Sigmoid colon (tissue), 7 donors: ENCODE data around the gene TMEM135. TPM values are rescaled to one million over a fixed set of nuclear protein-coding genes. Genes with fewer than 3 reads are reported as not detected.

Experiments
- DNase-seq: peaks from one replicate; pipeline ENCODE4 v3.0.0-alpha.2; 2019
- H3K27ac ChIP-seq, 4 donors: fragments of 200-600 bp; sonication (generic); one replicate each; pipeline ENCODE4 v1.5.1; 2016 to 2019; ENCODE audit warnings: mild to moderate bottlenecking in 1 of 4
- H3K27me3 ChIP-seq, 3 donors: fragments of 200-600 bp; sonication (generic); one replicate each; pipeline ENCODE4 v1.5.1; 2019; ENCODE audit warnings: mild to moderate bottlenecking in 1 of 3
- H3K36me3 ChIP-seq, 4 donors: fragments of 200-600 bp; sonication (generic); one replicate each; pipeline ENCODE4 v1.5.1; 2016 to 2019
- H3K4me1 ChIP-seq, 4 donors: fragments of 200-600 bp; sonication (generic); one replicate each; pipeline ENCODE4 v1.5.1; 2017 to 2019
- H3K4me3 ChIP-seq, 4 donors: fragments of 200-600 bp; sonication (generic); one replicate each; pipeline ENCODE4 v1.5.1; 2017 to 2019; ENCODE audit warnings: mild to moderate bottlenecking in 2 of 4, moderate library complexity in 1 of 4
- H3K9me3 ChIP-seq, 4 donors: fragments of 200-600 bp in 3 of 4; sonication (generic) in 3 of 4; one replicate each; pipeline versions ENCODE4 v1.5.1 to v1.6.1; 2013 to 2019
- CTCF ChIP-seq, 4 experiments: fragments of 450-650 bp in 3 of 4; fragments of 200-600 bp in 1 of 4; IDR thresholded peaks; one replicate each; pipeline ENCODE4 v1.5.1; 2016 to 2019; ENCODE audit warnings: antibody characterized with exemption in 4 of 4, mild to moderate bottlenecking in 3 of 4, moderate library complexity in 2 of 4
- EP300 ChIP-seq, 4 donors: sonication (generic); formaldehyde crosslinking; IDR thresholded peaks; one replicate each; pipeline ENCODE4 v1.6.1; 2017; ENCODE audit warnings: antibody characterized with exemption in 4 of 4
- POLR2A ChIP-seq, 2 donors: fragments of 450-650 bp; IDR thresholded peaks; one replicate each; pipeline ENCODE4 v1.6.1; 2016; ENCODE audit warnings: antibody characterized with exemption in 2 of 2, mild to moderate bottlenecking in 2 of 2, moderate library complexity in 2 of 2
- POLR2AphosphoS5 ChIP-seq, 4 donors: sonication (generic); formaldehyde crosslinking; IDR thresholded peaks; one replicate each; pipeline ENCODE4 v1.6.1; 2017; ENCODE audit warnings: antibody characterized with exemption in 4 of 4
- WGBS, 2 donors: extraction: QIAGEN DNeasy Blood & Tissue Kit; methylation state at CpG; one replicate each; pipeline ENCODE4 v1.1.7; 2013; 5-methylcytosine and 5-hydroxymethylcytosine counted together
- intact Hi-C: fragments of 100-400 bp; cut with DNase I; formaldehyde crosslinking; loops from one replicate; pipeline ENCODE4 v1.15.1; 2023
- polyA plus RNA-seq, 3 donors: library from polyadenylated mRNA; stranded (reverse); fragments of 200-250 nt; gene quantifications; one replicate each; pipeline ENCODE4 v1.2.3, GENCODE V29; 2013
- total RNA-seq, 4 donors: library from RNA; depleted of rRNA; stranded (reverse); fragments of >200 nt; gene quantifications; one replicate each; pipeline ENCODE4 v1.1.0, GENCODE V29; 2016
- donor health status: healthy with polysubstance abuse.
- donor health status: Bipolar disorder and iron deficiency.
- donor health status: healthy.

Gene TMEM135
- total and polyA plus RNA-seq, 7 donors, result 4.8 to 36.2 (median 20.0) TPM

GRCh38 chr11:87224486-87224885 lies 186.8 kb downstream of the TMEM135 start:
- Histone ChIP-seq H3K36me3 (no peaks in the 10 kb centered on the region), H3K4me3 (no peak overlapping the region), H3K9me3 (no peaks in the 10 kb centered on the region), H3K27me3 (no peaks in the 10 kb centered on the region), H3K4me1 (peaks cover 0 to 28% (median 4%) of the 10 kb centered on the region in 4 donors), H3K27ac (no peak overlapping the region)
- intact Hi-C loops, result no loop called here
- TF ChIP-seq POLR2AphosphoS5 (IDR thresholded peaks at IDR 0.05), result no peak
- no peak for TF ChIP-seq EP300 (IDR thresholded peaks at IDR 0.05)
- DNase-seq, result no peak
- 66 to 81% methylated on average over 1 of the region's 1 CpG for WGBS, 2 donors

- H3K27me3 ChIP-seq, result no peaks in the 10 kb centered on the region
- H3K9me3 ChIP-seq, result peaks cover 0 to 7% (median 2%) of the 10 kb centered on the region in 4 donors
- DNase-seq, result no peak
- H3K27ac ChIP-seq, result no peak overlapping the region
- H3K4me3 ChIP-seq, result no peak overlapping the region
- intact Hi-C loops, result no loop called here
- WGBS, 2 donors, result 63 to 67% methylated on average over 2 of the region's 2 CpGs
- H3K36me3 ChIP-seq, result no peaks in the 10 kb centered on the region
- peaks cover 0 to 16% (median 0%) of the 10 kb centered on the region in 4 donors for H3K4me1 ChIP-seq
- TF ChIP-seq CTCF (IDR thresholded peaks at IDR 0.05) (no peak), POLR2AphosphoS5 (IDR thresholded peaks at IDR 0.05) (no peak), EP300 (IDR thresholded peaks at IDR 0.05) (no peak), POLR2A (IDR thresholded peaks at IDR 0.05) (no peak)
Measured at GRCh38 chr11:87228820-87229219, 191.1 kb downstream of the TMEM135 start.

- Histone ChIP-seq H3K27ac (peak overlapping the region in 1 of 4 donors; percentile 2), H3K36me3 (no peaks in the 10 kb centered on the region), H3K4me1 (peaks cover 0 to 19% (median 5%) of the 10 kb centered on the region in 4 donors), H3K27me3 (no peaks in the 10 kb centered on the region), H3K9me3 (peaks cover 0 to 7% (median 2%) of the 10 kb centered on the region in 4 donors), H3K4me3 (no peak overlapping the region)
- 97 to 99% methylated on average over 2 of the region's 2 CpGs for WGBS, 2 donors
- no peak for DNase-seq
- TF ChIP-seq POLR2AphosphoS5 (IDR thresholded peaks at IDR 0.05), result no peak
- no peak for TF ChIP-seq CTCF (IDR thresholded peaks at IDR 0.05)
- no peak for TF ChIP-seq POLR2A (IDR thresholded peaks at IDR 0.05)
- intact Hi-C loops, result no loop called here
Measured at GRCh38 chr11:87230995-87231394, 193.3 kb downstream of the TMEM135 start.

GRCh38 chr11:87232320-87232719 lies 194.6 kb downstream of the TMEM135 start:
- 96 to 97% methylated on average over 1 of the region's 1 CpG for WGBS, 2 donors
- Histone ChIP-seq H3K27me3 (no peaks in the 10 kb centered on the region), H3K4me1 (peaks cover 0 to 30% (median 10%) of the 10 kb centered on the region in 4 donors), H3K4me3 (no peak overlapping the region), H3K27ac (no peak overlapping the region), H3K9me3 (peaks cover 0 to 7% (median 2%) of the 10 kb centered on the region in 4 donors), H3K36me3 (no peaks in the 10 kb centered on the region)
- no peak for DNase-seq
- intact Hi-C loops, result no loop called here
- TF ChIP-seq CTCF (IDR thresholded peaks at IDR 0.05) (no peak), POLR2A (IDR thresholded peaks at IDR 0.05) (no peak), POLR2AphosphoS5 (IDR thresholded peaks at IDR 0.05) (no peak), EP300 (IDR thresholded peaks at IDR 0.05) (no peak)

GRCh38 chr11:87235366-87235765 lies 197.6 kb downstream of the TMEM135 start:
- peak overlapping the region in 1 of 4 donors; percentile 58 for H3K27ac ChIP-seq
- intact Hi-C loops, result no loop called here

GRCh38 chr11:87236368-87236767 lies 198.6 kb downstream of the TMEM135 start:
- no peaks in the 10 kb centered on the region for H3K36me3 ChIP-seq
- peak; percentile 75 to 95 (median 90) for TF ChIP-seq POLR2AphosphoS5 (IDR thresholded peaks at IDR 0.05)
- peak in 2 of 4 donors; percentile 77 to 89 for TF ChIP-seq EP300 (IDR thresholded peaks at IDR 0.05)
- no peak for TF ChIP-seq CTCF (IDR thresholded peaks at IDR 0.05)
- no peak for TF ChIP-seq POLR2A (IDR thresholded peaks at IDR 0.05)
- H3K27ac ChIP-seq, result peak overlapping the region in 3 of 4 donors; percentile 33 to 72 (median 41)
- no peaks in the 10 kb centered on the region for H3K27me3 ChIP-seq
- intact Hi-C loops, result no loop called here
- peaks cover 0 to 7% (median 2%) of the 10 kb centered on the region in 4 donors for H3K9me3 ChIP-seq
- H3K4me1 ChIP-seq, result peaks cover 0 to 57% (median 13%) of the 10 kb centered on the region in 4 donors
- H3K4me3 ChIP-seq, result no peak overlapping the region
- no peak for DNase-seq
- WGBS, 2 donors, result 80 to 86% methylated on average over 2 of the region's 2 CpGs

More at GRCh38 chr11:87235366-87235765, 197.6 kb downstream of the TMEM135 start:
- Histone ChIP-seq H3K4me1 (peaks cover 0 to 47% (median 13%) of the 10 kb centered on the region in 4 donors), H3K4me3 (no peak overlapping the region), H3K9me3 (peaks cover 0 to 7% (median 2%) of the 10 kb centered on the region in 4 donors), H3K36me3 (no peaks in the 10 kb centered on the region), H3K27me3 (no peaks in the 10 kb centered on the region)
- no peak for TF ChIP-seq EP300 (IDR thresholded peaks at IDR 0.05)
- no peak for TF ChIP-seq POLR2A (IDR thresholded peaks at IDR 0.05)
- no peak for TF ChIP-seq POLR2AphosphoS5 (IDR thresholded peaks at IDR 0.05)
- WGBS, 2 donors, result 90 to 95% methylated on average over 1 of the region's 1 CpG
- no peak for DNase-seq
